Erythroblast (primary cell): ENCODE data around the gene BCL7A.

ENCODE experiments used
- GATA1 ChIP-seq: IDR thresholded peaks from 2 replicates; pipeline ENCODE4 v1.6.1; 2011; ENCODE audit warnings: low read depth, mild to moderate bottlenecking, control low read depth, low read length, moderate library complexity
- POLR2A ChIP-seq: IDR thresholded peaks from 2 replicates; pipeline ENCODE4 v1.6.1; 2011; ENCODE audit warnings: mild to moderate bottlenecking, low read length

DNA sequence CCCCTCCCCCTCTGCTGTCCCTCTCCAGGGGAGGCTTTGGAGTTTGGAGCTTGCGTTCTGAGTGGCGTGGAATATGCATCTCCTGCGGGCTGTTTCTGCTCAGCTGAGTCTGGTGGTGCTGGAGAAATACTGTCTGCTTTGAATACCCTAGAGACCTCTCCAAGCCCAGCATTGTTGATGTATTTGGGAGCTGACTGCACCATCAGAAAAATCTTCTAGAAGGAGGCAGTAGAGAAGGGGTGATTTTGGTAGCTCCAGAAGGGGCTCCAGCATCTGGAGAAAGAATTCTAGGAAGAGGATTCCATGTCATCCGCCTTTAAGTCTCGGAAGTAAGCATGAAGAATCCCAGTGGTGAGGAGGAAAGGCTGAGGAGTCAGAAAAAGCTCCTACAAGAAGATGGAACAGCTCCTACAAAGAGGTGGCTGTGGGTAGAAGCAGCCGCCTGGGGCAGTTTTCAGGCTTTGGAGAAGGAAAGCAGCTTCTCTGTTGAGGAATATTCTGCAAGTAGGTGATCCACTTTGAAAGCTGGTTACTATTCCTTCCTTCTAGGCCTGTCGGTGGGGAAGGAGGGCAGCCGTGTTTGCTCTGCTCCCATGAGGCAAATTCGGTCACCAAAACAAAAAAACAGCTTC, 66.6 kb downstream of the BCL7A start:
- TF ChIP-seq POLR2A (no peak), GATA1 (no peak)
